T-helper 2 cell treated with Interferon-gamma antibody and Interleukin-4, amounts not matched to agents 100 ng/mL and 5 ng/mL, for 36 hours (primary cell): ENCODE data around the gene PSMB11. TPM values are rescaled to one million over a fixed set of nuclear protein-coding genes. Genes with fewer than 3 reads are reported as not detected.

Experiments
- intact Hi-C: fragments of 100-400 bp; cut with micrococcal nuclease; formaldehyde crosslinking; loops from one replicate; pipeline ENCODE4 v1.15.1; 2023
- total RNA-seq: library from RNA; stranded (reverse); gene quantifications from 2 replicates; pipeline ENCODE4 v1.2.3, GENCODE V29; 2022

Gene PSMB11, protein sequence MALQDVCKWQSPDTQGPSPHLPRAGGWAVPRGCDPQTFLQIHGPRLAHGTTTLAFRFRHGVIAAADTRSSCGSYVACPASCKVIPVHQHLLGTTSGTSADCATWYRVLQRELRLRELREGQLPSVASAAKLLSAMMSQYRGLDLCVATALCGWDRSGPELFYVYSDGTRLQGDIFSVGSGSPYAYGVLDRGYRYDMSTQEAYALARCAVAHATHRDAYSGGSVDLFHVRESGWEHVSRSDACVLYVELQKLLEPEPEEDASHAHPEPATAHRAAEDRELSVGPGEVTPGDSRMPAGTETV
- total RNA-seq: not detected in 2 replicates

DNA sequence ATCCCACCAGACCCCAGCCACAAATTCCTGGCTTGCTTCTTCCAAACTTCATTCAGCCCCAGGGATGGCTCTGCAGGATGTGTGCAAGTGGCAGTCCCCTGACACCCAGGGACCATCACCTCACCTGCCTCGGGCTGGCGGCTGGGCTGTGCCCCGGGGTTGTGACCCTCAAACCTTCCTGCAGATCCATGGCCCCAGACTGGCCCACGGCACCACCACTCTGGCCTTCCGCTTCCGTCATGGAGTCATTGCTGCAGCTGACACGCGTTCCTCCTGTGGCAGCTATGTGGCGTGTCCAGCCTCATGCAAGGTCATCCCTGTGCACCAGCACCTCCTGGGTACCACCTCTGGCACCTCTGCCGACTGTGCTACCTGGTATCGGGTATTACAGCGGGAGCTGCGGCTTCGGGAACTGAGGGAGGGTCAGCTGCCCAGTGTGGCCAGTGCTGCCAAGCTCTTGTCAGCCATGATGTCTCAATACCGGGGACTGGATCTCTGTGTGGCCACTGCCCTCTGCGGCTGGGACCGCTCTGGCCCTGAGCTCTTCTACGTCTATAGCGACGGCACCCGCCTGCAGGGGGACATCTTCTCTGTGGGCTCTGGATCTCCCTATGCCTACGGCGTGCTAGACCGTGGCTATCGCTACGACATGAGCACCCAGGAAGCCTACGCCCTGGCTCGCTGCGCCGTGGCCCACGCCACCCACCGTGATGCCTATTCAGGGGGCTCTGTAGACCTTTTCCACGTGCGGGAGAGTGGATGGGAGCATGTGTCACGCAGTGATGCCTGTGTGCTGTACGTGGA is at the start of gene PSMB11:
PSMB11 (plus strand) TSS at position 51 of the 804 bp plus-strand sequence; CDS start at position 65, 14 bp downstream.
- intact Hi-C loops: no loop called here

DNA sequence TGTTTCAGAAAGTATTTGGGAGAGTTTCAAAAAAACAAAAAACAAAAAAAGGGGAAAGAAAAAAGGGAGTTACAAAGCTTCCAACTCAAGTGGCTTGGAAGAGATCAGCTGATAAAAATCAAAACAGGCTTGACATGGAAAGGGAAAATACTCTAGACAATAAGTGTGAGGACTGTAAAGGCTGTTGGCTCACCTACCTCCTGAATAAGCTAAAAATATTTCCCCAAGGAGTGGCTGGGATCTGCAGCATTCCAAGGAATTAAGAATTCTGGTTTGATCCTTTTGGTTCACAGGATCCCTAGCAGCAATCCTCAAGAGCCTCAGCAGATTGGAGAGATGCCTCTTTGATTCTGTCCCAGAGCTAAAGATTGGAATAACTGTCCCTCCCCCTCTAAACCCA is 48.5 kb upstream of the PSMB11 start:
- intact Hi-C loops: no loop called here

DNA sequence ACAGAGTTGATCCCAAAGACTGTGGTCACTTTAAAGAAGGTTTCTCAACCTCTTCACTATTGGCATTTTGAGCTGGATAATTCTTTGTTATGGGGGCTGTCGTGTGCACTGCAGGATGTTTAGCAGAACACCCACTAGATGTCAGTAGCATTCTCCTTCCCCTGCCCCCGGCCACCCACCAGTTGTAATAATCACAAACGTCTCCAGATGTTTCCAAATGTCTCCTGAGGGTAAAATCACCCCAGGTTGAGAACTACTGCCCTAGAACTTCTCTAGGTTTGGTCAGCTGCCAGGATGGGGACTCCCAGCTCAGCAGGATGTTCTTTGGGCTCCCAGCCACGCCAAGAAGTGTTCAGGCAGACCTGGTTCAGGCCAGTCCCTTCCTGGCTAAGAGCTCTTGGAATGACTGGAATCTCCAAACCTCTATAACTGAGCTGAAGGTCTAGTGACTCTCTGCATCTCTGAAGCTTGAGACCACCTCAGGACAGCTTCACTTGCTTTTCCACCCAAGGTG is 47.2 kb upstream of the PSMB11 start:
- intact Hi-C loops: no loop called here

DNA sequence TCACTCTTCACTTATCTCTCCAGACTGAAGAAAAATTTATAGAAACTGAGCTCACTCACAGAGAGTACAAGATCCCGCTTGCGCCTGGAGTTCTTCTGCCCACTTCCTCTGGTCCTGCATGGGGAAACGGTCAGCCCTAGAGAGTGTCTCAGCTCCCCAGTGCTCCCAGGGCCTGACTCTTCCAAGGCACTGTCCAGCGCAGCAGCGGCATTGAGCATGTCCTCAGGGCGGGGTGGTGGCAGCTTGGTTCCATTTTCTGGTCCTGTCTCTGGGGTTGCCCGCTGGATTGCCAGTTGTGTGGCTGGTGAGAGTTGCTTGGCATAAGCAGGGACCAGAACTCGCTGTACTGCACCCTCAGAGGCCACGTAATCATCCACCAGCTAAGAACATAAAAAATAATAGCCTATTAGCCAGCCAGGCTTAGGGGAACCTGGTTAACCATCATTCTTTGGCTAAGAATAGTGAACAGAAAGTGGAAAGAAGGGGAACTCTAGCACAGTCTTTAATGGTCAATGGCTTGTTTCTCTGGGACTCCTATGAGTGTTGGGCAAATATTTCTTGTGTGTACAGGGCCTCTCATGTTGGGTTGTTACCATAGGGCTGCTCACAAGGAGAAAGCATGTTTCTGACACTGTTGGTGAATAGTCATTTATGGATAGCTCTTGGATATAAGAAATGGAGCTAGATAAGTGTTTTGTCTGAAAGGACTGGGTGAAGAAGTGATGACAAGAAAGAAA is 46.0 kb upstream of the PSMB11 start:
- intact Hi-C loops: no loop called here

DNA sequence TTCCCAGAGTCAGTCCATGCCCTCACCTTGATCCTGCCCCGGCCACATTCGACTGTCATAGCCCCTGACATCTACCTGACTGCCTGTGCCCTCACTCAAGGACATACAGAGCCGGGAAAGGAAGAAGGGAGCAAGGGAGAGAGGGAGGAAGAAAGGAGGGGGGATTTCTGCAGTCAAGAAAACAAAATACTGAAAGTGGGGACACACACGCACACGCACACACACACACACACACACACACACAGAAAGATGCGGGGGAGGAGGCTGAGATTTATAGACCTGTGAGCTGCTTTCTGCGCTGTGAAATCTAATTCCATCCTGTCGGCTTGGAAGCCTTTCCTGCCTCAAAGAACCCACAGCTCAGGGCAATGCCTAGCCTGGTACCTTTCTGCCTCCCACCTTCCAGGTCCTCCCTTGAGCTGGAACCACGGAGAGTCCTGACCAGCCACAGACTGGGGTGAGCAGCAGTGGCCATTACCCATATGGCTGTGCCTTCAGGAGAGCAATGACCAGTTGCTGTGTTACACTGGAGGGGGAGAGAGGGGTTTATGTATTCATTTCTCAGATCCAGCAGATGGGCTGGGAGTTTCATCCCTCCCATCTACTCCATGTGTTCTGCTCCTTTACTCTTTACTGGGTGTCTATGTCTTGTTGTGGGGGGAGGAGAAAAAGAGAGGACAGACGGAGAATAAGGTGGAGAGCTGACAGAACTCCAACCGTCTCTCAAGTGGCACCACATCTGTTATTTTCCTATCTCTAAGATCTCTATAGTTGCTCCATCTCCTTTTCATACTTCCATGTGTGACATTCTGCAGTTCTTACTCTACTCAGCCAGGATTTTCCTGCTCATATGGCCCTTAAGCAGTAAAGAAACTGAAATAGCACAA is 45.0 kb upstream of the PSMB11 start:
- intact Hi-C loops: no loop called here

DNA sequence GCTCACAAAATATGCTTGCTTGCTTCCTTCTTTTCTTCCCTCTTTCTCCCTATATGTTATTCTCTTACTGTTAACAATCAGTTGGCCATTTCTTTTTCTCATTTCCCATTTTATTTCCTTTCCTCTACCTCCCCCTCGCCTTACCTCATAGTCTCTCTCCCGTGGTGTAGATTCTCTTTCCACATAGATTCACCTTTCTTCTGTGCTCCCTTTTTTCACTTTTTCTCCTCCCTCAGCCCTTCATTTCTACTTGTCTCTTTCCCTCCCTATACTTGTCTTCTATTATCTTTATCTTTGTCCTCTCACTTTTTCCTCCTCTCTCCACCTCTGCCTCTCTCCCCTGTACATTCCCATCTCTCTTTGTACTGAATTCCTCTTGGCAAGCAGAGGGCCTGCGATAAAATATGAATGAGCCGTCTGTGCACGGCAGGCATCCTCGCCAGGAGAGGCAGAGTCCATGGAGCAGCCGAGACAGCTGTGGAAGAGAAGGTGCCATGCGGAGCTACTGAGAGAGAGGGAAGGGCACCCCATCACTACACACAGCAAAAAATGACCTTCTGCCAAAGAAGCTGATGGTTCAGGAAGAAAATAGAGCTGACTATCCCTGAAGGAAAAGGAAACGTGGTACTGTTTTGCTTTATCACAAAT is 44.2 kb upstream of the PSMB11 start:
- intact Hi-C loops: no loop called here

DNA sequence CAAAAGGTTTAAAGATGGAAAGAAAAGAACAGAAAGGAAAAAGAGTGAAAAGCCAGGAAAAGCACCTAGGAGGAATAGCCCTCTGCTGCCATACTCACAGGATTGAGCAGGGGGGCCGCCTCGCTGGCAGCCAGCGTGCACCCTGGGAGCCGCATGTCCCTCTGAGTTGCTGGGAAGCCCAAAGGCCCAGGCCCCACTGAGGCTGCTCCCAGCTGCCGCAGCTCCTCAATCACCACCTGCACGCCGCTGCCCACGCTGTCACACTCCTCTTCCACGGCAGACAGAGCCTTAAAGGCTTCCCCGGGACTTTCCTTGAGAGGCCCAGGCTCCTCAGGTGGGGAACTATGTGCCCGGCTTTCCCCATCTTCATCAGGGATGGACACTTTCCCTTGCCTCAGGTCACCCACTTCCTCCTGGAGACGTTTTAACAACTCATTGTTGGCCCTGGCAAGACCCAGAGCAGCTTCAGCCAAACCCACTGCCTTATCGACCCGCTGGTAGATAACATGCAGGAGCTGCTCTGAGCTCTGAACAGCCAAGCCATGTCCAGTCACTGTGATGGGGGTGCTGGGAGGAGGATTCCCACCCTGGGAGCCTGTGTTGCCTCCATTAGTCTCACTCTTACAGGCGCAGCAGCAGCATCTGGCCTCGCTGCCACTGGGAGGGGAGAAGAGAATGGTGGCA is 43.5 kb upstream of the PSMB11 start:
- intact Hi-C loops: no loop called here

DNA sequence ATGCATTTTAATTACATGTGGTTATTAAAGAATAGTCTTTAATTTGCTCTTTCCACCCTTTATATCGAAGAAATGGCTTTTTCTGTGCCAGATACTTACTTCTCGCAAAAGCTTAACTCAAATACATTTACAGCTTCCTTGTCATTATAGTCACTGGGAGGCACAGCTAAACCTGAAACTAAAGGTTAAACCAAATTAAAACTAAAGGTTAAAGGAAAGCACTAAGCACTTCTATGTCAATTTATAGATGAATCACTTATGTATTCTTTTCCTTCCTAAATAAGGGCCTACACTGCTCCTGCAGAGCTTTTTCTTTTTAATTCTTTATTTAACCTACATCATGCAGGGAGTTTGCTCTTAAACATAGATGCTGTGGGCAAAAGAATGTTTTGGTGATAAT is 41.2 kb upstream of the PSMB11 start:
- intact Hi-C loops: loop anchor here (10.0 kb wide), 1 partner anchor 304 kb away; the partner anchor contains the start of genes BCL2L2 and PPP1R3E

DNA sequence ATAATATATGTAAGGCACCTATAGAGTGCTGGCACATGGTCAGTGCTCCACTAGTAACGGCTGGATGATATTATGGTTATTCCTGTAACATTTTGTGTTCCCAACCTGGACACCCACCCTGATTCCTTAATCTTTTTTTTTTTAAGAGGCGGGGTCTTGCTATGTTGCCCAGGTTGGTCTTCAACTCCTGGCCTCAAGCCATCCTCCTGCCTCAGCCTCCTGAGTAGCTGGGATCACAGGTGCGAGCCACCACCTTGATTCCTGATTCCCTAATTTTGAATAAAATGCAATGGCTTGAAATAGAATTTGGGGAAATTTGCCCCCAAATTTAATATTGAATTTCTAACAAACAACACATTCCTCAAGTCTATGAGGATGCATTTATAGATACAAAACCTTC is 39.4 kb upstream of the PSMB11 start:
- intact Hi-C loops: loop anchor here (10.0 kb wide), 1 partner anchor 302 kb away; the partner anchor contains the start of genes BCL2L2 and PPP1R3E

DNA sequence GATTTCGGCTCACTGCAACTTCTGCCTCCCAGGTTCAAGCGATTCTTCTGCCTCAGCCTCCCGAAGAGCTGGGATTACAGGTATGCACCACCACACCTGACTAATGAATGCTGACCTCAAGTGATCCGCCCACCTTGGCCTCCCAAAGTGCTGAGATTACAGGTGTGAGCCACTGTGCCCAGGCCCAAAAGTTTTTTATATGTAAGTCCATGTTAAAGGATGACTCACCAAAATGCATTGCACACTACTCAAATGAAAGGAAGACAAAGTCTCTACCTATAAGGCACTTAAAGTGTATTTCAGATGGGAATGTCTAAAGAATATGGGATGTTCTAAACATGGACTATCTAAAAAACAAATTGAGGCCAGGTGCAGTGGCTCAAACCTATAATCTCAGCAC is 37.7 kb upstream of the PSMB11 start:
- intact Hi-C loops: loop anchor here (10.0 kb wide), 1 partner anchor 301 kb away; the partner anchor contains the start of genes BCL2L2 and PPP1R3E

DNA sequence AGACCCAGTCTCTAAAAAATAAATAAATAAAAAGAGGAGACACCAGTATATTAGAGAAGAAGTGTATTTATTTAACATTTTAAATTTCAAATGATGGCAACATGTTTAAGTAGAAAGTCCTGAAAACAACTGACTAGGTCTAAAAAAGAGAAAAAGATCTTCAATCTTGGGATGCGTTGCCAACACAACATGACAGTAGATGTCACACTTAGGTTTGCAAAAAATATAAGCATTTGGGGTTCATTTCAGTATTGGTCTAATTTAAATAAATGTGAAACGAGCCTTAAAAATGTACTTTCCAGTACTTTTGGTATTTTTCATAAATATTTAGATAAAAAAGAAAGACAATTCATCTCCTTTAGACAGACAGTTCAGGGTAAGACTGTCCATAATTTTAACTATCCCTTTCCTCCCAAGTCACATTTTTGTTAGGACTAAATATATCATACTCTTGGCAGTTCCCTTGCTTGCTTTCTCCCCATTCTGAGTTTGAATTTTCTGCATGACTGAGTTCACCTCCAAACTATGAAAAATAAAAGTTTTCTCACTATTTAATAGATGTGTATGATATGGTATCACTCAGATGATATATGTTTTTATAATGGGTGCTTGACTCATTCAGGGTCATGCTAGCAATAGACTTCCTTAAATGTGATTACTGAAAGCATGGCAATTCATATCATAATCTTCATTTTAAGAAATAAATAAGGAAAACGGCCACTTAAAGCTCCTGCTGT is 36.4 kb upstream of the PSMB11 start:
- intact Hi-C loops: loop anchor here (2.0 to 10.0 kb wide), 4 partner anchors 23 to 299 kb away; partner anchors contain the start of genes AJUBA, BCL2L2, PPP1R3E and PRMT5

DNA sequence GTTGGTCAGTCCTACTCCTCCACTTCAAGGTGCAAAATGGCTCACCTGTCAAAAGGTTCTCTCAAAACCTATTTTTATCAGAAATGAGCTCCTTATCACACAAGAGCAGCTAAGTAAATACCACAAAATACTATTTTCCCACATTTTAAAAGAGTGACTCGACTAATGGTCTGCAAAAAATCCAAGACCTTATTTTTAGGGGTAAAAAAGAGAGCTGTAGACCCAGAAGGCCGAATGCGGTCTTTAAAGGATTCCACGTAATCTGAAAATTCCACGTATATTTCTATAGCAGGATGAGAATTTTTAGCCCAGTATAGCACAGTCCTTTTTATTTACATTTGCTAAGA is 35.9 kb upstream of the PSMB11 start:
- intact Hi-C loops: loop anchor here (2.0 to 10.0 kb wide), 4 partner anchors 23 to 299 kb away; partner anchors contain the start of genes AJUBA, BCL2L2, PPP1R3E and PRMT5

DNA sequence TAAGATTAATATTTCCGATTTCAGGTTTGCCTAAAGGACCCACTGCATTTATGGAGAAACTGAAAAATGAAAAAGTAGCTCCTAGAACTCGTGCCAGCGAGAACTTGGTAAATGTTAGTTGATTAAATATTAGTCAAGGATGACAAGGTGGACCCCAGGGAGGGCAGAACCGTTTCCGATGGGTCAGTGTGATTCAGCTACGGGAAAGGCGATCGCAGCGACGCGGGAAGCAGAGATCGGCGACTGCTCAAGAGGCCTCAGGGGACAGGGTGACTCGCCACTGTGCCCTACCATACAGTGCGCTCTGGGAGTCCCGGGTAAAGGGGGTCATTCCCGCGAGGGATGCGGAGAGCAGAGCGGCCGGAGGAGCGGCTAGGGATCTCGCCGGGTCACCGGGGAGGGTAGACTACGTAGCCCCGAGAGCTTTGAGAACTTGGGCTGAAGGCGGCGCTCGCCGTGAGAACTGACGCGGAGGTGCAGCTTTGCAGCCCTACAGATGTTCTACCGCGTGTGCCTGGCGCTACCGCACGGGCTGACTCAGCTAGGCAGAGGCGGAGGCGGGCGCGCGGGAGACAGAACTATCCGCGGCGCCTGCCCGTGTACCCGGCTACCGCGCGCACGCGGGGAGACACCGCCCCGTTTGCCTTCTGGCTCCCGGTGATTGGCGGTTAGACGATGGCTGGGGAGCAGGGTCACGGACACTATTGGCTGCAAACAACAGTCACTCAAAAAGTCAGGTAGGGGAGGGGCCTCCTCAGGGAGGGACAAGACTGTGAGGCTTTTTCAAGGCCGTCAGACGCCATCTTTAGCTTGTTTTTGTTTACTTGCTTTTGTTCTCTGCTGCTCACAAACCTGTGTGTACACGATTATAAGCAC is 35.2 kb upstream of the PSMB11 start:
- intact Hi-C loops: loop anchor here (1.0 to 10.0 kb wide), 7 partner anchors 24 to 445 kb away; partner anchors contain the start of genes ACIN1, AJUBA, BCL2L2 and C14orf119

DNA sequence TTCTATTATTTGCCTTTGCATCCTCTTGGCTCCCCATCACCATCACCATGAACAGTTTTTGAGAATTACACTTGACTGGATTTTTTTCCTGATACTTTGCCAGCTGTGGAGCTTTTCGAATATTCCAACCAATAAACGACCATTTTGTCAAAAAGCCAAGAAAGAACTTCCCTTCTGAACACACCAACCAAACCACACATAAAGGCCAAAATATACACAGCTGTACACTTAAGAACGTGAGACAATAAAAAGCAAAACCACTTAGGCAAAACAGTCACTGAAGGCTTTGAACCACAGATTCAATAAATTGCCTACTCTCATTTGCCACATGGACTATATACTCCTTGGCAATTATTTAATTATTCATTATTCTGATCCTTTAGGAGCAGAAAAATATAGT is 33.2 kb upstream of the PSMB11 start:
- intact Hi-C loops: loop anchor here (5.0 to 10.0 kb wide), 2 partner anchors 92 to 296 kb away; partner anchors contain the start of genes BCL2L2, PPP1R3E and RBM23

DNA sequence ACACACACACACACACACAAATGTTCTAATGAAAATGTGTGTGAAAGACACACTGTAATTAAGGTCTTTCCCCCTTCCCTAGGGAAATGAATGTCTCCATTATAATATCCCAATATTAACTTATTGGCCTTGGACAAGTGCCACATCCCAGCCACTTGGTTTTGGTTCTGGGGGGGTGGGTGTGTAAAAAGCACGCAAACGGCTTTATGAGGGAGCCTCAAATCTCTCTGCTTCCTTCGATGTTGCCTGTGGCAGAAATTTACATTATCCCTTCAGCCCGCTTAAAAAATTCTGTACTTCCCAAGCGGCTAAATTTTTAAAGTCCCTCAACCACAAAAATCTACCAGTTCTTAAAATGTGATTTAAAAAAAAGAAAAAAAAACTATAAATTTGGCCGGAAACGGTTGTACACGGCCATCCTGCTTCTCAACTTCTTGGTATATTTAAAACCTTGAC is 32.5 kb upstream of the PSMB11 start:
- intact Hi-C loops: loop anchor here (5.0 to 10.0 kb wide), 2 partner anchors 92 to 295 kb away; partner anchors contain the start of genes BCL2L2, PPP1R3E and RBM23

DNA sequence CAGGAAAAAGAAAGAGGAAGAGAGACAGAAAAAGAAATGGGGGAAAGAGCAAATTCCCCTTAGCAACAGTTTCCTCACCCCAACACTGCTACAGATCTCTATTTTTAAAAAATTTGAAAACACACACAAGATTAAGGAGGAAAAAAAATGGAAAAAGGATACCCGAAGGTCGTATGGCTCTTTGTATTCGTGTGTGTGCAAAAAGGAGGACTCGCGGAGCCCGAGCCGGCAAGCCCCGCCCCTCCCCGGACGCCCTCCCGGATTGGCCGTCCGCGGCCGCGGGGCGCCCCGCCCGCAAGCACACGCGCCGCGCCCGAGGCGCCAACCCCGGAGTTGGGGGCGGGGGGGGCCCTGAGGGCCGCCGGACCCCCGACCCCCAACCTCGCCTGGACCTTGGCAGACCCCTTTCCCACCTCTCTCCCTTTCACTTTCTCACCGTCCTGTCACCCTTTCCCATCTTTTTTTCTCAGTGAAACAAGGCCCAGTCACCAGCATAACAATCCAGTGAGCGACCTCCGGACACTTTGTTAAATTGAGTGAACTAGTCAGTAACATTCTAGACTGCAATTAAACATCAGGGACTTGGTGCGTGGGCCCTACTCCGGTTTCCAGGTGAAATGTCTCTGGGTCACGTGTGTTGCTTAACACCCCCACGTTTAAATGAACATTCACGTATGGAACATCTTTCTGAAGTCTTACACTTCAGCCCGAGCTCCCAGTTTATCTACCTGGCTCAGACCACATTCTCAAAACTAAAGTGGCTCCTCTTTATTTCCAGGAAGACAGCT is 31.9 kb upstream of the PSMB11 start, which contains the start of gene C14orf93:
C14orf93 (minus strand) TSS at position 205 of the 788 bp plus-strand sequence. CDS start 11,120 bp downstream, outside the sequence.
- intact Hi-C loops: loop anchor here (5.0 to 10.0 kb wide), 2 partner anchors 93 to 295 kb away; partner anchors contain the start of genes BCL2L2, PPP1R3E and RBM23
